Tibial nerve (tissue), 4 donors: Measurements from ENCODE around the gene PHF20. TPM values are rescaled to one million over a fixed set of nuclear protein-coding genes. Genes with fewer than 3 reads are reported as not detected.
"Not testable (repeated sequence)": the region's sequence is repeated elsewhere in the genome, so short reads cannot be mapped to it uniquely, and the experiment has no call there.

Experiments
- DNase-seq, 2 donors: peaks; one replicate each; pipeline ENCODE4 v3.0.0-alpha.2; 2019; ENCODE audit warnings: low spot score in 2 of 2
- H3K27ac ChIP-seq, 4 donors: fragments of 200-600 bp; sonication (generic) in 3 of 4; one replicate each; pipeline ENCODE4 v1.5.1; 2017 to 2019; ENCODE audit warnings: mild to moderate bottlenecking in 1 of 4
- H3K27me3 ChIP-seq, 2 donors: fragments of 200-600 bp; sonication (generic) in 1 of 2; one replicate each; pipeline versions ENCODE4 v1.5.1 to v1.6.0; 2017 to 2019
- H3K36me3 ChIP-seq, 3 donors: fragments of 200-600 bp; sonication (generic); one replicate each; pipeline ENCODE4 v1.5.1; 2018 to 2019
- H3K4me1 ChIP-seq, 4 donors: fragments of 200-600 bp; sonication (generic) in 3 of 4; one replicate each; pipeline ENCODE4 v1.5.1; 2017 to 2019
- H3K4me3 ChIP-seq, 4 donors: fragments of 200-600 bp; sonication (generic) in 3 of 4; one replicate each; pipeline ENCODE4 v1.5.1; 2017 to 2019; ENCODE audit warnings: mild to moderate bottlenecking in 1 of 4, moderate library complexity in 1 of 4
- H3K9me3 ChIP-seq, 4 donors: fragments of 200-600 bp; sonication (generic) in 3 of 4; one replicate each; pipeline ENCODE4 v1.5.1; 2017 to 2019
- EP300 ChIP-seq, 2 donors: sonication (generic); formaldehyde crosslinking; IDR thresholded peaks; one replicate each; pipeline ENCODE4 v1.6.1; 2017; ENCODE audit warnings: antibody characterized with exemption in 2 of 2, mild to moderate bottlenecking in 1 of 2
- POLR2A ChIP-seq, 2 donors: fragments of 450-650 bp; IDR thresholded peaks; one replicate each; pipeline ENCODE4 v1.6.1; 2017; ENCODE audit warnings: antibody characterized with exemption in 2 of 2, mild to moderate bottlenecking in 2 of 2, moderate library complexity in 2 of 2
- WGBS, 2 donors: methylation state at CpG; one replicate each; pipeline ENCODE4 v1.1.5; 2018; 5-methylcytosine and 5-hydroxymethylcytosine counted together
- total RNA-seq, 4 donors: library from RNA; depleted of rRNA; stranded (reverse); fragments of >200 nt; gene quantifications; one replicate each; pipeline ENCODE4 v1.1.0, GENCODE V29; 2016
- TF ChIP-seq, protein P1 (sequence below), 5 experiments: fragments of 200-600 bp in 3 of 5; fragments of 450-650 bp in 2 of 5; sonication (generic) in 3 of 5; IDR thresholded peaks; one replicate each; pipeline ENCODE4 v1.5.1; 2016 to 2019; ENCODE audit warnings: antibody characterized with exemption in 5 of 5, mild to moderate bottlenecking in 3 of 5, moderate library complexity in 2 of 5

PHF20 gene
- total RNA-seq, 4 donors from 2014 or later = 30.0 to 76.8 (median 57.1) TPM

- H3K27me3 ChIP-seq = no peaks in the 10 kb centered on the region
Measured at GRCh38 chr20:35887393-35888064, 115.7 kb downstream of the PHF20 start.

GRCh38 chr20:35888657-35889056 is 116.8 kb downstream of the PHF20 start:
- TF ChIP-seq POLR2A (IDR thresholded peaks at IDR 0.05) (no peak), EP300 (IDR thresholded peaks at IDR 0.05) (no peak)
- TF ChIP-seq, protein P1, sequence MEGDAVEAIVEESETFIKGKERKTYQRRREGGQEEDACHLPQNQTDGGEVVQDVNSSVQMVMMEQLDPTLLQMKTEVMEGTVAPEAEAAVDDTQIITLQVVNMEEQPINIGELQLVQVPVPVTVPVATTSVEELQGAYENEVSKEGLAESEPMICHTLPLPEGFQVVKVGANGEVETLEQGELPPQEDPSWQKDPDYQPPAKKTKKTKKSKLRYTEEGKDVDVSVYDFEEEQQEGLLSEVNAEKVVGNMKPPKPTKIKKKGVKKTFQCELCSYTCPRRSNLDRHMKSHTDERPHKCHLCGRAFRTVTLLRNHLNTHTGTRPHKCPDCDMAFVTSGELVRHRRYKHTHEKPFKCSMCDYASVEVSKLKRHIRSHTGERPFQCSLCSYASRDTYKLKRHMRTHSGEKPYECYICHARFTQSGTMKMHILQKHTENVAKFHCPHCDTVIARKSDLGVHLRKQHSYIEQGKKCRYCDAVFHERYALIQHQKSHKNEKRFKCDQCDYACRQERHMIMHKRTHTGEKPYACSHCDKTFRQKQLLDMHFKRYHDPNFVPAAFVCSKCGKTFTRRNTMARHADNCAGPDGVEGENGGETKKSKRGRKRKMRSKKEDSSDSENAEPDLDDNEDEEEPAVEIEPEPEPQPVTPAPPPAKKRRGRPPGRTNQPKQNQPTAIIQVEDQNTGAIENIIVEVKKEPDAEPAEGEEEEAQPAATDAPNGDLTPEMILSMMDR (IDR thresholded peaks at IDR 0.05) = no peak
- Histone ChIP-seq H3K4me3 (no peak overlapping the region), H3K36me3 (peaks cover 0 to 10% (median 0%) of the 10 kb centered on the region in 3 donors), H3K4me1 (peaks cover 0 to 11% (median 0%) of the 10 kb centered on the region in 4 donors), H3K27me3 (no peaks in the 10 kb centered on the region), H3K27ac (no peak overlapping the region), H3K9me3 (no peaks in the 10 kb centered on the region)
- no peak for DNase-seq
- 94 to 100% methylated on average over 1 of the region's 1 CpG for WGBS, 2 donors

More at GRCh38 chr20:35887393-35888064, 115.7 kb downstream of the PHF20 start:
- TF ChIP-seq POLR2A (IDR thresholded peaks at IDR 0.05) = no peak
- TF ChIP-seq, protein P1 (IDR thresholded peaks at IDR 0.05) = no peak
- no peak for TF ChIP-seq EP300 (IDR thresholded peaks at IDR 0.05)
- no peak overlapping the region for H3K27ac ChIP-seq
- no peak overlapping the region for H3K4me3 ChIP-seq
- peaks cover 0 to 10% (median 0%) of the 10 kb centered on the region in 3 donors for H3K36me3 ChIP-seq
- peaks cover 0 to 18% (median 0%) of the 10 kb centered on the region in 4 donors for H3K4me1 ChIP-seq
- no peaks in the 10 kb centered on the region for H3K9me3 ChIP-seq
- 94 to 95% methylated on average over 8 of the region's 8 CpGs for WGBS, 2 donors
- no peak for DNase-seq

- no peak for DNase-seq
- Histone ChIP-seq H3K4me3 (no peak overlapping the region), H3K27me3 (no peaks in the 10 kb centered on the region), H3K9me3 (no peaks in the 10 kb centered on the region), H3K4me1 (no peaks in the 10 kb centered on the region), H3K36me3 (peaks cover 0 to 17% (median 0%) of the 10 kb centered on the region in 3 donors), H3K27ac (no peak overlapping the region)
- TF ChIP-seq EP300 (IDR thresholded peaks at IDR 0.05) = no peak
- TF ChIP-seq, protein P1 (IDR thresholded peaks at IDR 0.05) = no peak
- no peak for TF ChIP-seq POLR2A (IDR thresholded peaks at IDR 0.05)
- 89 to 91% methylated on average over 2 of the region's 2 CpGs for WGBS, 2 donors
Measured at GRCh38 chr20:35891375-35891774, 119.6 kb downstream of the PHF20 start.

DNA sequence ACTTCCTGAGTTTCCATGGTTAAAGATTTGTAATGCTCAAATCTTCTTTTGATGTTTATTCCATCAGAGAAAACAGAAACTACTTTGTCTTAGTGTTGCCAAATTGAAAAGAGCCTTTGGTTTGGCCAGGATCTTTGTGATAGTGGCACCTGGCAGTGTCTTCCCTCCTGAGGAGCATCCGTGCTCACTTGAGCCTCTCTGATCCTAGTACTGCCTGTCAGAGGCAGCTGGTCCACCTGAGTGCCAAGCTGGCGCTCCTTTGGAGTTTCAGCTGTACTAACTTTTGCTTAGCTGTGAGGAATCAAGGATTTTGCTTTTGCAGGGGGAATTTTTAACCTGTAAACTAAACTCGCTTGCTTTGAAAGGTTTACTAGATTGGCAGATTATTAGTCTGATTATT is 121.1 kb downstream of the PHF20 start:
- Histone ChIP-seq H3K9me3 (no peaks in the 10 kb centered on the region), H3K36me3 (peaks cover 0 to 8% (median 0%) of the 10 kb centered on the region in 3 donors), H3K27me3 (no peaks in the 10 kb centered on the region), H3K27ac (no peak overlapping the region), H3K4me3 (no peak overlapping the region), H3K4me1 (no peaks in the 10 kb centered on the region)
- DNase-seq = no peak
- 87 to 91% methylated on average over 3 of the region's 3 CpGs for WGBS, 2 donors
- TF ChIP-seq POLR2A (IDR thresholded peaks at IDR 0.05) (no peak), EP300 (IDR thresholded peaks at IDR 0.05) (no peak)
- TF ChIP-seq, protein P1 (IDR thresholded peaks at IDR 0.05) = no peak

GRCh38 chr20:35893942-35894341 is 122.1 kb downstream of the PHF20 start:
- no peak overlapping the region for H3K4me3 ChIP-seq
- no peaks in the 10 kb centered on the region for H3K4me1 ChIP-seq
- H3K36me3 ChIP-seq = peaks cover 0 to 14% (median 0%) of the 10 kb centered on the region in 3 donors
- WGBS, 2 donors = 84 to 85% methylated on average over 3 of the region's 3 CpGs
- no peaks in the 10 kb centered on the region for H3K27me3 ChIP-seq
- H3K27ac ChIP-seq = no peak overlapping the region
- DNase-seq = no peak
- no peaks in the 10 kb centered on the region for H3K9me3 ChIP-seq
- TF ChIP-seq, protein P1 (IDR thresholded peaks at IDR 0.05) = no peak
- no peak for TF ChIP-seq POLR2A (IDR thresholded peaks at IDR 0.05)
- TF ChIP-seq EP300 (IDR thresholded peaks at IDR 0.05) = no peak

- WGBS, 2 donors = 85 to 90% methylated on average over 7 of the region's 7 CpGs
- H3K27me3 ChIP-seq, H3K4me3 ChIP-seq, H3K9me3 ChIP-seq, H3K27ac ChIP-seq, DNase-seq, H3K4me1 ChIP-seq: not testable (repeated sequence)
- peaks cover 0 to 29% (median 0%) of the 10 kb centered on the region in 3 donors for H3K36me3 ChIP-seq
Measured at GRCh38 chr20:35895516-35895915, 123.7 kb downstream of the PHF20 start.
